ENCODE measurements around the gene DISP3. TPM values are rescaled to one million over a fixed set of nuclear protein-coding genes. Genes with fewer than 3 reads are reported as not detected.

DISP3 gene
- total and polyA plus RNA-seq, 9 donors: 0.08 to 0.36 (median 0.23) TPM; not detected in 5

- 80 to 87% (median 85%) methylated on average over 4 of the region's 4 CpGs for WGBS, 3 donors
Observed at GRCh38 chr1:11432526-11432925, 46.4 kb upstream of the DISP3 start.

GRCh38 chr1:11434501-11434900 lies 44.5 kb upstream of the DISP3 start:
- no peak for DNase-seq
- Histone ChIP-seq H3K27me3 (no peaks in the 10 kb centered on the region), H3K27ac (no peak overlapping the region), H3K36me3 (no peaks in the 10 kb centered on the region), H3K4me1 (ENCODE audit: insufficient read depth) (no peaks in the 10 kb centered on the region), H3K4me3 (no peak overlapping the region), H3K9me3 (no peaks in the 10 kb centered on the region)
- TF ChIP-seq POLR2A (IDR thresholded peaks at IDR 0.05): no peak
- no peak for TF ChIP-seq EP300 (IDR thresholded peaks at IDR 0.05)
- TF ChIP-seq CTCF (IDR thresholded peaks at IDR 0.05): no peak
- intact Hi-C loops (cut with DNase I): no loop called here
- 55 to 71% (median 58%) methylated on average over 5 of the region's 5 CpGs for WGBS, 3 donors

More at GRCh38 chr1:11432526-11432925, 46.4 kb upstream of the DISP3 start:
- Histone ChIP-seq H3K27me3 (no peaks in the 10 kb centered on the region), H3K4me3 (no peak overlapping the region), H3K36me3 (no peaks in the 10 kb centered on the region), H3K9me3 (no peaks in the 10 kb centered on the region), H3K4me1 (ENCODE audit: insufficient read depth) (no peaks in the 10 kb centered on the region), H3K27ac (no peak overlapping the region)
- intact Hi-C loops (cut with DNase I): no loop called here
- no peak for TF ChIP-seq EP300 (IDR thresholded peaks at IDR 0.05)
- no peak for TF ChIP-seq CTCF (IDR thresholded peaks at IDR 0.05)
- TF ChIP-seq POLR2A (IDR thresholded peaks at IDR 0.05): no peak
- DNase-seq: no peak

GRCh38 chr1:11434926-11435325 lies 44.0 kb upstream of the DISP3 start:
- 76 to 80% (median 76%) methylated on average over 11 of the region's 11 CpGs for WGBS, 3 donors
- TF ChIP-seq EP300 (IDR thresholded peaks at IDR 0.05): no peak
- no peak for TF ChIP-seq POLR2A (IDR thresholded peaks at IDR 0.05)
- no peak for TF ChIP-seq CTCF (IDR thresholded peaks at IDR 0.05)
- H3K27me3 ChIP-seq: no peaks in the 10 kb centered on the region
- no peaks in the 10 kb centered on the region for H3K36me3 ChIP-seq
- H3K27ac ChIP-seq: no peak overlapping the region
- H3K4me1 ChIP-seq (ENCODE audit: insufficient read depth): no peaks in the 10 kb centered on the region
- intact Hi-C loops (cut with DNase I): no loop called here
- H3K9me3 ChIP-seq: no peaks in the 10 kb centered on the region
- H3K4me3 ChIP-seq: no peak overlapping the region
- DNase-seq: no peak

GRCh38 chr1:11438996-11439395 lies 40.0 kb upstream of the DISP3 start:
- no peaks in the 10 kb centered on the region for H3K27me3 ChIP-seq
- H3K4me3 ChIP-seq: no peak overlapping the region
- TF ChIP-seq EP300 (IDR thresholded peaks at IDR 0.05): no peak
- no peak for TF ChIP-seq POLR2A (IDR thresholded peaks at IDR 0.05)
- no peak for TF ChIP-seq CTCF (IDR thresholded peaks at IDR 0.05)
- WGBS, 3 donors: 10 to 12% (median 10%) methylated on average over 7 of the region's 7 CpGs
- no peak overlapping the region for H3K27ac ChIP-seq
- H3K4me1 ChIP-seq (ENCODE audit: insufficient read depth): no peaks in the 10 kb centered on the region
- no peak for DNase-seq
- intact Hi-C loops (cut with DNase I): no loop called here
- H3K9me3 ChIP-seq: no peaks in the 10 kb centered on the region
- H3K36me3 ChIP-seq: no peaks in the 10 kb centered on the region

Measured in ovary (tissue), 9 donors.